GM21526 (cell line): ENCODE data around the gene VSIR.

Experiments
- ATAC-seq: cut with Tn5 transposase; IDR thresholded peaks from one replicate; pipeline ENCODE4 v1.9.1; 2021; ENCODE audit warnings: moderate library complexity; ENCODE audit not compliant: unreplicated experiment, low FRiP score

Gene VSIR

GRCh38 chr10:71750124-71750841 lies 23.0 kb downstream of the VSIR start:
- ATAC-seq = no peak

DNA sequence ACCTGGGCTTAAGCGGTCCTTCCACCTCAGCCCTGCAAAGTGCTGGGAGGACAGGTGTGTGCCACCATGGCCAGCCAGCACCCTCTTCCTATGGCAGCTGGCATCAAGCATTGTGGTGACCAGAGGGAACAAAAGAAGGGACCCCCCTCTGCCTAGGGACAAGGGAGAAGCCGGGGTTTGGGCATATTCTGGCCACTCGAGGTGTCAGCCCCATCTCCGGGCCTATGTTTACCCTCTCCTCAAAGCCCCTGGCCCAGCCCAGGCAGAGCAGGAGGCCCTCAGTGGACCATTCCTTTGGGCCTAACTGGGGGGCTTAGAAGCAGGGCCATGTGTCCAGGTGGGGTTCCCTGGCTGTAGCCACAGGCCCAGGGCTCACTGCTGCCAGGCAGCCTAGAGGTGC lies 23.9 kb downstream of the VSIR start:
- no peak for ATAC-seq

DNA sequence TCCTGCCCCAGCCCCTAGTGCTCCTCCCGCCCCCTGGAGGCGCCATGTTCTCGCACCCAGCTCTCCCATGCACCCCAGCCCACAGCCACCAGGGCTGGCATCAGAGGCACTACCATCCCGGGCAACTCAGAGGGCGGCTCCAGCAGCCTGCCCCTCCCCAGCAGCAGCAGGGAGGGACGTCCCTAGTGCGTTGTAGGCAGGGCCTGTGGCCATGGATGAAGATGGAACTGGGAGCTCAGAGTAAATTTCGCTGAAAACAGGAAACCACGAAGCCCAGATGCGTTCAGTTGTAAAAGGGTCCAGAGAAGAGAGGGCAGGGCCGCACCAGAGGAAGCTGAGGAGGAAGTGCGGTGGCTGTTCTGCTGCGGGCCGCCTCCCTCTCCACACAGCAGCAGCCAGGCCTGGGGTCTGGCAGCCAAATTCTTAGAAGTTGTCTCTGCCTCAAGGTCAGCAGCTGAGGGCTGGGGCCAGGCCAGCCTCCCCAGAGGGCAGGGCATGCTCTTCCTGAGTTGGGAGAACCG lies 24.6 kb downstream of the VSIR start:
- no peak for ATAC-seq

- no peak for ATAC-seq
These were observed 25.5 kb downstream of the VSIR start for GRCh38 chr10:71747551-71748523.

- no peak for ATAC-seq
These were observed 26.2 kb downstream of the VSIR start for GRCh38 chr10:71747039-71747531.

GRCh38 chr10:71746344-71747037 lies 26.8 kb downstream of the VSIR start:
- no peak for ATAC-seq

GRCh38 chr10:71745664-71746250 lies 27.6 kb downstream of the VSIR start:
- ATAC-seq = no peak

DNA sequence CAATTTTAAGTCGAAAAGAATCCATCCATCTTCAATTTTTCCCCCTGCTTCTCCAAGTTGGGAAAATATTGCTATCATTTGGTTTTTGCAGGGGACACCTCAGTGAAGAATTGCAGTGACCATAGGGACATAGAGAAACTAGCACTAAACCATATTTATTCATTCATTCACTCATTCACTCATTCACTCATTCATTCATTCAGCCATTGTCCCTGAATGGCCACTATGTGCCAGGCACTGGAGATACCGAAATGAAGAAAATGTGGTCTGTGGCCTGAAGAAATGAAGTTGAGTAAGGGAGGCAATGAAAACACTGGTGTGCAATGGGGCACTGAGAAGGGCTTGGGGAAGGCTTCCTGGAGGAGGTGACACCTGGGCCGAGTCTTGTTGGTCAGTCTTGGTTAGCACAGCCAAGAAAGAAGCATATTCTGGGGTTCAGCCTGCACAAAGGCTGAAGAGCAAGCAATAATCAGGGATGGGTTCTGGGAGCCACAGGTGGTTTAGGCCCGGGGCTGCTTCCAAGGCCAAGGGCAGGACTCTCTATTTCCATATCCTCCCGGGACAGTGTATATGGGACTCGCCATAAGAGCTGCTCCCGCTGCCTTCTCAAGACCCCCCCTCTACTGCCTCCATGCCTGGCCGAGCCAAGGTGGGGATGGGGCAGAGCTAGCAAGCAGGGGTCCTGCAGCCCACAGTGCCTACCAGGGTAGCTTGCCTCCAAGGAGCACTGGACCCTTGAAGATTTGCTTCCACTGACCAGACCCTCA lies 28.2 kb downstream of the VSIR start:
- no peak for ATAC-seq

DNA sequence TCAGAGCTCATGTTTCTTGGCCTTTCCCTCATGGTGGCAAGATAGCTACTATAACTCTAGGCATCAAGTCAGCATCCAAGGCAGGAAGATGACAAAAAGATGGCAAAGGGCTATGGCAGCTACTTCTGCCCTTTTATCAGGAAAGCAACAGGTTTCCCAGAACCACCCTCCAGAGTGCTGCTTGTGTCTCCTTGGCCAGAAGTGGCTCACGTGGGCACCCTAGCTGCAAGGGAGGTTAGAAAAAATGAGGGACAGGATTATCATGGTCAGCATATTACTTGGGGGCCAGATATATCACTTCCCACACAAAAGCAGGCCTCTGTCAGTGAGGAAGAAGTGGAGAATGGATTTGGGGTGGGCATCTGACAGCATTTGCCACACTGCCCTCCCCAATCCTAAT lies 29.5 kb downstream of the VSIR start:
- no peak for ATAC-seq

- no peak for ATAC-seq
These were observed 30.1 kb downstream of the VSIR start for GRCh38 chr10:71743089-71743838.

GRCh38 chr10:71742301-71743088 lies 30.8 kb downstream of the VSIR start:
- no peak for ATAC-seq

DNA sequence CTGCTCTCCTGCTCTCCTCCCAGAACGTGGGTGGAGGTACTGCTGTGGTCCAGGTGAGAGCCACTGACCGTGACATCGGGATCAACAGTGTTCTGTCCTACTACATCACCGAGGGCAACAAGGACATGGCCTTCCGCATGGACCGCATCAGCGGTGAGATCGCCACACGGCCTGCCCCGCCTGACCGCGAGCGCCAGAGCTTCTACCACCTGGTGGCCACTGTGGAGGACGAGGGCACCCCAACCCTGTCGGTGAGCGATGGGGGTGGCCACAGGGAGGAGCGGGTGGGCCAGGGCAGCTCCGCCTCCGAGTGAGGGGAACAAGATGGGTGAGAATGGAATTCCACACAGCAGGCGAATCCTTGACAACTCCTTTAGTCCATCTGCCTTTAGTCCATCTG lies 31.6 kb downstream of the VSIR start:
- no peak for ATAC-seq

GRCh38 chr10:71741029-71741428 lies 32.3 kb downstream of the VSIR start:
- ATAC-seq = no peak

- no peak for ATAC-seq
These were observed 33.2 kb downstream of the VSIR start for GRCh38 chr10:71740069-71740653.

- ATAC-seq = no peak
These were observed 33.9 kb downstream of the VSIR start for GRCh38 chr10:71739358-71739900.

GRCh38 chr10:71737834-71738197 lies 35.5 kb downstream of the VSIR start:
- ATAC-seq = no peak

GRCh38 chr10:71737001-71737833 lies 36.1 kb downstream of the VSIR start:
- ATAC-seq = no peak
